ENCODE results near the gene ID3. TPM values are rescaled to one million over a fixed set of nuclear protein-coding genes. Genes with fewer than 3 reads are reported as not detected.

The ID3 gene
- total RNA-seq, 1 donor from 2014 or later: 154 TPM

- H3K4me3 ChIP-seq (ENCODE audit: low read depth, low read length): no peak overlapping the region
- TF ChIP-seq CTCF (conservative IDR thresholded peaks at IDR 0.05; ENCODE audit: low read depth, low read length): no peak
- DNase-seq (ENCODE audit: low read depth): no peak
These were observed 4.6 kb upstream of the ID3 start for GRCh38 chr1:23563755-23564374.

GRCh38 chr1:23563003-23563402 lies 3.7 kb upstream of the ID3 start:
- TF ChIP-seq CTCF (conservative IDR thresholded peaks at IDR 0.05; ENCODE audit: low read depth, low read length): no peak
- no peak for DNase-seq (ENCODE audit: low read depth)
- H3K4me3 ChIP-seq (ENCODE audit: low read depth, low read length): no peak overlapping the region

- H3K4me3 ChIP-seq (ENCODE audit: low read depth, low read length): no peak overlapping the region
These were observed 3.0 kb upstream of the ID3 start for GRCh38 chr1:23562137-23562876.

GRCh38 chr1:23561813-23562100 lies 2.5 kb upstream of the ID3 start:
- DNase-seq (ENCODE audit: low read depth): no peak
- H3K4me3 ChIP-seq (ENCODE audit: low read depth, low read length): no peak overlapping the region
- TF ChIP-seq CTCF (conservative IDR thresholded peaks at IDR 0.05; ENCODE audit: low read depth, low read length): no peak

More at GRCh38 chr1:23562137-23562876, 3.0 kb upstream of the ID3 start:
- TF ChIP-seq CTCF (conservative IDR thresholded peaks at IDR 0.05; ENCODE audit: low read depth, low read length): no peak
- no peak for DNase-seq (ENCODE audit: low read depth)

- TF ChIP-seq CTCF (conservative IDR thresholded peaks at IDR 0.05; ENCODE audit: low read depth, low read length): no peak
- H3K4me3 ChIP-seq (ENCODE audit: low read depth, low read length): no peak overlapping the region
- DNase-seq (ENCODE audit: low read depth): no peak
These were observed 1.9 kb upstream of the ID3 start for GRCh38 chr1:23561076-23561812.

GRCh38 chr1:23559985-23560741 lies 862 bp upstream of the ID3 start:
- peak overlapping the region; percentile 75 for H3K4me3 ChIP-seq (ENCODE audit: low read depth, low read length)
- DNase-seq (ENCODE audit: low read depth): no peak
- TF ChIP-seq CTCF (conservative IDR thresholded peaks at IDR 0.05; ENCODE audit: low read depth, low read length): no peak
